ENCODE results near the gene HYOU1.
"Not testable (repeated sequence)": the region's sequence is repeated elsewhere in the genome, so short reads cannot be mapped to it uniquely, and the experiment has no call there.

Gene HYOU1

DNA sequence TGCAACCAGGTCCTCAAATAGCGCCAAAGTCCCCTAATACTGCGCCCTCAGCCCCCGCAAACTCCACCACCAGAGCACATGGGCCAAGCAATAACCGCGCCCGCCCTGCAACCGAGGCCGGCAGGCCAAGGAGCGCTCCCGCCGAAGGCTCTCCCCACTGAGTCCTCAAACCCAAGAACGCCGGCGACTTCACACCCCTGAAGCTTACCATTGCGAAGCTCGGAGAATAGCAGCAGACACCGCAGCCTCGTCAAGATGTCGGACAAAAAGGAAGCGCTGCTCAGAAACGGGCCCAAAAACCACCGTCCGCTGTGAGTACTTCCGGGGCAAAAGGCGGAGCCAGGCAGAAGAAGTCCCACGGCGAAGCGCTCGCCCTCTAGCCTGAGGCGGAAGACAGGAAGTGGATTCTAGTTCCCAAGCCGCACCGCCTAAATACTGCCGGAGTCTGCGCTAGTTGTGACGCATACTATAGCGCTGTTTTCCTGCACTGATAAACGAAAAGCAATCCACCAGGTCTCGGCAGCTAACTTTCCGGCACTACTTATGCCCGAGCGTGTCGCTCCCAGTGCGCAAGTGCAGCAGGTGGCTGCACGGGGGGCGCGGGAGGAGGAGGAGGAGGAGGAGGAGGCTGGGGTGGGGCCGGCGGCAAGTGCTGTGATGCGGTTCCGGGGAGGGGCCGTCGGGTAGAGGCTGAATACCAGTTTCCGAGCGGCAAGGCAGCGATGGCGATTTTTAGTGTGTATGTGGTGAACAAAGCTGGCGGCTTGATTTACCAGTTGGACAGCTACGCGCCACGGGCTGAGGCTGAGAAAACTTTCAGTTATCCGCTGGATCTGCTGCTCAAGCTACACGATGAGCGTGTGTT is 38.7 kb downstream of the HYOU1 start, which contains the start of the genes RPS25 and TRAPPC4:
TSS of gene RPS25 (minus strand) at position 270 of the 865 bp plus-strand sequence. CDS start at position 211, 59 bp downstream.
TSS of gene TRAPPC4 (plus strand) at position 693 of the 865 bp plus-strand sequence. CDS start at position 723, 30 bp downstream.
- peak; percentile 94 to 97 for DNase-seq

DNA sequence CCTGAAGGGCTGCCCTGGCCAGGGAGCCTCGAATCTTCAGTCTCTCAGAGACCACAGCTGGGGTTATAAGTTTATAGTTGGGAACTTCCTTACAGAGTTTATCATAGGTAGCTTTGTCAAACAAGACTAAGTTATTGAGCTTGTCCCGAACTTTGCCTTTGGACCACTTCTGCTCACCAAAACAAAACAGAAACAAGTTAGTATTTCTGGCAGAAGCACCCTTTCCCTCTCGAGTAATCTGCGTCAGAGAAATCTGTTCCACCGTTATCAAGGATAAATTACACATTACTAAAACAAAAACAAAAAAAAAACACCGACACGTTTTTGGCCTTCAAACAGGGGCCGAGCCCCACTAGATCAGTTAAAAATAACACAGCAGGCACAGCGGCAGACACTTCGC is 39.6 kb downstream of the HYOU1 start:
- DNase-seq, result not testable (repeated sequence)

DNA sequence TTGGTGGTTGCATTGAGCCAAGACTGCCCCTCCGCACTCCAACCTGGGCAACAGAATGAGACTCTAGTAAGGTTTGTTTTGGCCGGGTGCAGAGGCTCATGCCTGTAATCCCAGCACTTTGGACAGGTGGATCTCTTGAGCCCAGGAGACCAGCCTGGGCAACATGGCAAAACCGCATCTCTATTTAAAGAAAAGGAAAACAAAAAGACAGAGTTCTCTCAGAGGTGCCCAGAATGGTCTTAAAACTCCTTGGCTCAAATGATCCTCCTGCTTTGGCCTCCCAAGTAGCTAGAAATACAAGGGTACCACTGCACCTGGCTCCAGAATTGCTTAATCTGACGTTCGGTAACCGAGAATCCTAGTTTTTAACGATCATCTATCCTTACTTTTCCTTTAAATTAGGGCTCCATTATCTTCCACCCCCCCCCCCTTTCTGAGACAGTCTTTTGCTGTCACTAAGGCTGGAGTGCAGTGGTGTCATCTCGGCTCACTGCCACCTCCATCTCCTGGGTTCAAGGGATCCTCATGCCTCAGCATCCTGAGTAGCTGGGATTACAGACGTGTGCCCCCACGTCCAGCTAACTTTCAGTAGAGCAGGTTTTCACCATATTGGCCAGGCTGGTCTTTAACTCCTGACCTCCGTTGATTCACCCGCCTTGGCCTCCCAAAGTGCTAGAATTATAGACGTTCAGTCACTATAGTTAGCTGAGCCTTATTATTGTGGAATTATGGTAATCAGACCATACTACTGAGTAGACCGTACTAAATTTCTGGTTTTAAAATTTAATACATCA is 40.6 kb downstream of the HYOU1 start:
- no peak for DNase-seq

DNA sequence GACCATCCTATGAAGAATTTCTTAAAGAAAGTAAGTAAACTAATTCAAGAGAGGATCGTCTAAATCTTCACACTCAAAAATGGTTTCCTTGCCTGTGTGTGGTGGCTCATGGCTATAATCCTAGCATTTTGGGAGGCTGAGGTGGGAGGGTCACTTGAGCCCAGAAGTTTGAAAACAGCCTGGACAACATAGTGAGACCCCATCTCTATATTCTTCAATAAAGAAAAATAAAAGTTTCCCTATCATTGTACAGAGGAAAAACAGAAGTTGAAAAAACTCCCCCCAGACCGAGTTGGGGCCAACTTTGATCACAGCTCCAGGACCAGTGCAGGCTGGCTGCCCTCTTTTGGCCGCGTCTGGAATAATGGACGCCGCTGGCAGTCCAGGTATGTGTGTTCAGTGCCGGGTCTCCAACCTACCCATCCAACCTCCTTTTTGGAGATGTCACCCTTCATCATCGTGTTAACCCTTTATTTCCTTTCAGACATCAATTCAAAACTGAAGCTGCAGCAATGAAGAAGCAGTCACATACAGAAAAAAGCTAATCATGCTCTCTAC is 41.9 kb downstream of the HYOU1 start:
- DNase-seq, result no peak

DNA sequence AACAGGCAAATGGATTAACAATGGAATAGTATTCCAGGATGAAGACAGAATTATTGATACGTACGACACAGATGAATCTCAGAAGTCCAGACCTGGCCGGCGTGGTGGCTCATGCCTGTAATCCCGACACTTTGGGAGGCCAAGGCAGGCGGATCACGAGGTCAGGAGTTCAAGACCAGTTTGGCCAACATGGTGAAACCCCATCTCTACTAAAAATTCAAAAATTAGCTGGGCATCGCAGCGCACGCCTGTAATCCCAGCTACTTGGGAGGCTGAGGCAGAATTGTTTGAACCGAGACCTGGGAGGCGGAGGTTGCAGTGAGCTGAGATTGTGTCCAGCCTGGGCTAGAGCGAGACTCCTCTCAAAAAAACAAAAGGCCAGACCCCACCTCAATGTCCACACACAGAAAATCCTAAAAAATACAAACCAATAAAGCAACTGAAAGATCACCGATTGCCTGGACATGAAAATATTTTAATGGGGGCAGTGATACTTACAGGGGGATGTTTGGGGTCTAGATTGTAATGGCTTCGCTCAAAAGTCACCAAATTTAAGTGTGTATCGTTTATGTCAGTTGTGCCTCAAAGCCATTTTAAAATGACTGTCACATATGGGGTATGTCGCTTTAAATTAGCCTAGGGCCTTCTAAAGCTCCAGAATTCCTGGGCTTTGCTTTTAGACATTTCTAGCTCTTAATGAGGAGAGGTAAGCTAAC is 42.6 kb downstream of the HYOU1 start:
- no peak for DNase-seq

DNA sequence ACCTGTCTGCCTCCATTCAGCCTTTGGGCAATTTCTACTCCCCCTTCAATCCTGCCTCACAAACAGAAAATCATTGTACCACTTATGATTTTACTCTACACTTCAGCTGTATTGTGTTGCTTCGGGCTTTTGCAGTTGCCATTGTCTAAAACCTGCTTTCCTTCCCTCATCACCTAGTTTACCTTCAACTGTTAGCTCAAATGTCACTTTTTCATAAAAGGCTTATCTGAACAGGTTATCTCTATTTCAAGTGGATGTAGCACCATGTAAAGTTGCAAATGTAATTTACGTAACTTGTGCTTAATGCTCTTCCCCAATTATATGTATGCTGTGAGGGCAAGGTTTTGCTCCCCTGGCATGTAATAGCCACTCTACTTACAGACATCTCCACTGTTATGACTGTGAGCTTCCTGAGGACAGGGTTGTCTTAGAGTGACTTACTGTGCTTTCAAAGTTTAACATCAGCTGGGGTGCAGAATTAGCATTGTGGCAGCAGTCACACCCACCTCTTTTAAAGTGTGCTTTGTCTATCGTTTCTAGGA is 44.3 kb downstream of the HYOU1 start:
- no peak for DNase-seq

DNA sequence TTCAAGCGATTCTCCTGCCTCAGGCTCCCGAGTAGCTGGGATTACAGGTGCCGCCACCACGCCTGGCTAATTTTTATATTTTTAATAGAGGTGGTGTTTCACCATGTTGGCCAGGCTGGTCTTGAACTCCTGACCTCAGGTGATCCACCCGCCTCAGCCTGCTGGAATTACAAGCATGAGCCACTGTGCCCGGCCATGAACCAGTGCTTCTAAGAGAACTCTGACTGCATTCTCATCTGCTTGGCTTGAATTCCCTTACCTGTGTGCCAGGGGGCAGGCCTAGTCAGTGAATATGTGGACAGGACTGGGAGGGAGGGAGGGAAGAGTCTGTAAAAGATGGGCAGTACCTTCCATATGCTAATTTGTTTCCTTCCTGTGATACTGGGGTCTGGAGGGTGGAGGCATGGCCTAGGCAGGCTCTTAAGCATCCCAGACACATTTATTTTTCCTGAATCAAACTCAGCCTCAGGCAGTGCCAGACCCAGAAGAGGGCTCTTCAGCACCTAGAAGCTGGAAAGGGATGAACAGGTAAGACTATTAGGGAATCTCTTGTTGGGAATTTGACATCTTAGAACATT is 45.4 kb downstream of the HYOU1 start:
- no peak for DNase-seq

DNA sequence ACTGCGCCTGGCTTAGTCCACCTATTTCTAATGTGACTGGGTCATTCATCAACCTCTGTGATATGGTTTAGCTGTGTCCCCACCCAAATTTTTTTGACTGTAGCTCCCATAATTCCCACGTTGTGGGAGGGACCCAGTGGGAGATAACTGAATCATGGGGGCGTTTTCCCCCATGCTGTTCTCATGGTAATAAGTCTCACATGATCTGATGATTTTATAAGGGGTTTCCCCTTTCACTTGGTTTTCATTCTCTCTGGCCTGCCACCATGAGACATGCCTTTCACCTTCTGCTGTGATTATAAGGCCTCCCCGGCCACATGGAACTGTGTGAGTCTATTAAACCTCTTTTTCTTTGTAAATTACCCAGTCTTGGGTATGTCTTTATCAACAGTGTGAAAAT is 50.3 kb downstream of the HYOU1 start:
- DNase-seq, result no peak

DNA sequence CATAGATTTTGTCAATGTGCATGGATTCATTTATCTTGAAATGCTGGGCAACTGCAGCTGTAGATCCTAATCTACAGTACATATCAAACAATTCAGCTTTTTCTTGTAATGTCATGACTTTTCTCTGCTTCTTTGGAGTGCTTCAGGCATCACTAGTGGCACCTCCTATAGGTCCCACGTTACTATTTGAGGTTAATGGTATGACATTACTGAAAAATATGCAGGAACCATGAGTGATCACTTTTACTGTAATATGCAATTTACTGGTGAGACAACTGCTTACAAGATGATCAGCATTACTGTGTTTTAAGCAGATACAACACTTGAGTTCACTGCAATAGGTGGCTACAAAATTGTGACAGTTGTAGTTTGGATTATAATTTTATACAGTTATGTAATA is 56.1 kb downstream of the HYOU1 start:
- no peak for DNase-seq

DNA sequence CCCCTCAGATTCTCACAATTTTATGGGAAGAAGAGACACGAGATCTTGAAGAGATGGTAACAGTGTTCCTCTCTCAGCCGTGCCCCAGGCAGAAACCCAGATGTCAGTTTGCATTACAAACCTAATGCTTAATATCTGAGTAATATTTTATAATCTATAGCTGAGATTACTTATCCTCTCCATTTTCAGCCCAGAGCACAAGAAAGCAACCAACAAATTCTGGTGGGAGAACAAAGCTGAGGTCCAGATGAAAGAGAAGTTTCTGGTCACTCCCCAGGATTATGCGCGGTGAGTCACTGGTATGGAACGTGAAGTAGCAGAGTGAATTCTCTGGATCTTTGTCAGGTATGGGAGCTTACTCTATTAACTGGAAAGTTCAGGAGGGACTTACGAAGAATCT is 58.2 kb downstream of the HYOU1 start:
- no peak for DNase-seq

DNA sequence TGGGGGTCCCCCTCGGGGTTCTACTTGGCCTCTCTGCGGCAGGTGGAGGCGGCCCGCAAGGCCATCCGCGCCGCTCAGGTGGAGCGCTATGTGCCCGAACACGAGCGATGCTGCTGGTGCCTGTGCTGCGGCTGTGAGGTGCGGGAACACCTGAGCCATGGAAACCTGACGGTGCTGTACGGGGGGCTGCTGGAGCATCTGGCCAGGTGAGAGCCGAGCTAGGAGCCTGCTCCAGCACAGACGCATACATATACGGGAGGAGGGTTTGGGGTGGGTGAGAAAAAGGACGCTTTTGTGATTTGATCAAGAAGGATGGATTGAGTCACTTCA is 58.7 kb downstream of the HYOU1 start:
- DNase-seq, result no peak

DNA sequence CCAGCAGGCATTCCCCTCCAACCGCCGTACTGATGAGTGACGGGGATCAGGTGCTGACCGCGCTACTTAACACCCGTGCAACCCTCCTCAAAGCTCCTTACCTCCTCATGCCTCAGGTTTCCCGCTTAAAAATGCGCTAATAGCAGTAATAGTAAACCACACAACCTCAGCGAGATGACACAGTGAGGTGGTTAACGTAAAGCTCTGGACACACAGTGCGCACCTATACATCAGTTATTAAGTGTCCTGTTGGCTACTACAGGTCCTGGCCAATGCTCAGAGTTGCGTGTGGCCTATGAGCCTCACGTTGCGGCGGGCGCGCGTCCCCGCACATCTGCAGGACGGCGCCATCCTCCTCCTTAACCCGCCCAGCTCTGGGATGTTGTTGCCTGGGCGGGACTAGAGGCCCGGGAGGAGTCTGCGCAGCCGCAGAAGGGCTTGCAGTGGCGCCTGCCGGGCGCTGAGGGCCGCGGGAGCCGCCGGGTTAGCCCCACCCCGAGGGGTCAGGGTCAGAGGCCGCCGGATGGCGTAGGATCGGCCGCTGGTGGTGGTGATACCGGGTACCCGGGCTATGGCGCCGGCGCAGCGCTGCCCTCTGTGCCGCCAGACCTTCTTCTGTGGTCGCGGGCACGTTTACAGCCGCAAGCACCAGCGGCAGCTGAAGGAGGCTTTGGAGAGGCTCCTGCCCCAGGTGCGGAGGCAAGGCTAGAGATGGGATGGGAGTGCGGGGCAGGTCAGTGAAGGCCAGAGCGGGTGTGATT is 59.2 kb downstream of the HYOU1 start, which contains the start of gene CENATAC:
TSS of gene CENATAC (plus strand) at position 512 of the 761 bp plus-strand sequence. CDS start at position 572, 60 bp downstream.
- peak; percentile 89 to 92 for DNase-seq

DNA sequence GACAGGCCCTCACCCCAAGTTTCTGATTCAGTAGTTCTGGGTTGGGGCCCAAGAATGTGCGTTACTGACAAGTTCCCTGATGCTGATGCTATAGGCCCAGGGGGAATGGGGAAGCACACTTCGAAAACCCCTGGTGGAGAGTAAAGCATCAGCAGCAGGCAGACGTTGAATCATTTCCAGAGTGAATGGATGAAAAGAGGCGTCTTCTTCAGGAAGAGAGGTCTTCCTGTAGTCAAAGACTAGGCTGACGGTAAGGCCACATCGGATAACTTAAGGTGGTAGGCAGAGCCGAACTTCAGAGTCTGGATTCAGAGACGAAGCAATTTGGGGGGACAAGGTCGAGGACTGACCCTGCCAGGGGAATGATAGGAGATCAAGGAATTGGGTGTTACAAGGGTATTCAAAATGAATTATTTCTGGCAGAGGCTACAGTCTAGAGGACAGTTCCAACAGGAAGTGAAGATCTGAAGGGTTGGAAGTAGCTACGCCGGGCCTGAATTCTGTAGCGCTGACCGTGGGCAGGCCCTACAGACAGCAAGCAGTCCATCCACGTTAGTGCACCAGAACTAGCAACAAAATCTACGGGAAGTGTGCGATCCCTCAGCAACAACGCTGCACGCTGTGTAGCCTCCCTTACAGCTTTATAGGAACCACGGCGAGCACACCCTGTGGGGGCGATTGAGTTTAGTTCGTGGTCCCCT is 59.9 kb downstream of the HYOU1 start:
- peak; percentile 51 to 60 for DNase-seq
